Parathyroid adenoma (tissue), 2 donors: Measurements from ENCODE around the gene SMPD3.
A peak's percentile ranks its signal among the peaks of the same experiment; 100 is the strongest.

Source experiments
- H2AFZ ChIP-seq: fragments of 300-600 bp; sonication (generic); one replicate; pipeline ENCODE4 v1.7.0; 2017; ENCODE audit warnings: antibody characterized with exemption, mild to moderate bottlenecking
- H3K27ac ChIP-seq: fragments of 300-600 bp; sonication (generic); one replicate; pipeline ENCODE4 v1.7.0; 2017
- H3K27me3 ChIP-seq: fragments of 300-600 bp; sonication (generic); one replicate; pipeline ENCODE4 v1.7.0; 2017; ENCODE audit warnings: low read length; ENCODE audit not compliant: control insufficient read depth, insufficient read depth
- H3K36me3 ChIP-seq: fragments of 300-600 bp; sonication (generic); one replicate; pipeline ENCODE4 v1.7.0; 2017; ENCODE audit warnings: low read length; ENCODE audit not compliant: control insufficient read depth, insufficient read depth
- H3K4me1 ChIP-seq: fragments of 300-600 bp; sonication (generic); one replicate; pipeline ENCODE4 v1.7.0; 2017; ENCODE audit warnings: control low read depth
- H3K4me2 ChIP-seq: fragments of 300-600 bp; sonication (generic); one replicate; pipeline ENCODE4 v1.7.0; 2017; ENCODE audit warnings: low read length
- H3K4me3 ChIP-seq: fragments of 300-600 bp; sonication (generic); one replicate; pipeline ENCODE4 v1.7.0; 2017; ENCODE audit warnings: low read depth, low read length
- H3K79me2 ChIP-seq: fragments of 300-600 bp; sonication (generic); one replicate; pipeline ENCODE4 v1.7.0; 2017; ENCODE audit warnings: control low read depth
- H3K9ac ChIP-seq: fragments of 300-600 bp; sonication (generic); one replicate; pipeline ENCODE4 v1.7.0; 2017; ENCODE audit warnings: mild to moderate bottlenecking
- H3K9me3 ChIP-seq: fragments of 300-600 bp; sonication (generic); one replicate; pipeline ENCODE4 v1.7.0; 2017; ENCODE audit warnings: low read length; ENCODE audit not compliant: control insufficient read depth
- TF ChIP-seq, protein P1 (sequence below): fragments of 300-600 bp; sonication (generic); IDR thresholded peaks from one replicate; pipeline ENCODE4 v1.7.0; 2017; ENCODE audit warnings: antibody characterized with exemption, mild to moderate bottlenecking
- donor health status: primary hyperparathyroidism.

SMPD3 gene

DNA sequence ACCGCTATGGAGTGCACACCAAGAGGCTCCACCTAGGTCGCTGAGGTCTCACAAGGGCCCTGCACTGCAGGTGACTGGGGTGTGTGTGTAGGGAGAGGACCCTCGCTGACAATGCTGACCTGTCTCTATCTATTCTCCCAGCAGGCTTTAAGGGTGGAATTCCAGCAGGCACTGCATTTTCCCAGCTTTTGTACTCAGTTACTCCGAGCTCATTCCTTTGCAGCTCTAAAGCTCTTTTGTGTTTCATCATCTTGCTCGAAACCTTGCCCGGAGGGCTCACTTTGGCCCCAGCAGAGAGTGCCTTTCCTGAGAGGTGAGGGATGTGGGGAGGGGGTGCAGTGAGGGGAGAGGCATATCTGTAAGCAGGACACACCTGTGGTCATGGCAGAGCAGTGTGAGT, 39.3 kb downstream of the SMPD3 start:
- Histone ChIP-seq H2AFZ (no peak overlapping the region), H3K9ac (no peak overlapping the region), H3K4me2 (no peak overlapping the region), H3K27ac (no peak overlapping the region), H3K4me1 (no peaks in the 10 kb centered on the region), H3K27me3 (no peaks in the 10 kb centered on the region), H3K9me3 (no peaks in the 10 kb centered on the region), H3K4me3 (no peak overlapping the region), H3K36me3 (no peaks in the 10 kb centered on the region), H3K79me2 (no peaks in the 10 kb centered on the region)
- TF ChIP-seq, protein P1, sequence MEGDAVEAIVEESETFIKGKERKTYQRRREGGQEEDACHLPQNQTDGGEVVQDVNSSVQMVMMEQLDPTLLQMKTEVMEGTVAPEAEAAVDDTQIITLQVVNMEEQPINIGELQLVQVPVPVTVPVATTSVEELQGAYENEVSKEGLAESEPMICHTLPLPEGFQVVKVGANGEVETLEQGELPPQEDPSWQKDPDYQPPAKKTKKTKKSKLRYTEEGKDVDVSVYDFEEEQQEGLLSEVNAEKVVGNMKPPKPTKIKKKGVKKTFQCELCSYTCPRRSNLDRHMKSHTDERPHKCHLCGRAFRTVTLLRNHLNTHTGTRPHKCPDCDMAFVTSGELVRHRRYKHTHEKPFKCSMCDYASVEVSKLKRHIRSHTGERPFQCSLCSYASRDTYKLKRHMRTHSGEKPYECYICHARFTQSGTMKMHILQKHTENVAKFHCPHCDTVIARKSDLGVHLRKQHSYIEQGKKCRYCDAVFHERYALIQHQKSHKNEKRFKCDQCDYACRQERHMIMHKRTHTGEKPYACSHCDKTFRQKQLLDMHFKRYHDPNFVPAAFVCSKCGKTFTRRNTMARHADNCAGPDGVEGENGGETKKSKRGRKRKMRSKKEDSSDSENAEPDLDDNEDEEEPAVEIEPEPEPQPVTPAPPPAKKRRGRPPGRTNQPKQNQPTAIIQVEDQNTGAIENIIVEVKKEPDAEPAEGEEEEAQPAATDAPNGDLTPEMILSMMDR = no peak

DNA sequence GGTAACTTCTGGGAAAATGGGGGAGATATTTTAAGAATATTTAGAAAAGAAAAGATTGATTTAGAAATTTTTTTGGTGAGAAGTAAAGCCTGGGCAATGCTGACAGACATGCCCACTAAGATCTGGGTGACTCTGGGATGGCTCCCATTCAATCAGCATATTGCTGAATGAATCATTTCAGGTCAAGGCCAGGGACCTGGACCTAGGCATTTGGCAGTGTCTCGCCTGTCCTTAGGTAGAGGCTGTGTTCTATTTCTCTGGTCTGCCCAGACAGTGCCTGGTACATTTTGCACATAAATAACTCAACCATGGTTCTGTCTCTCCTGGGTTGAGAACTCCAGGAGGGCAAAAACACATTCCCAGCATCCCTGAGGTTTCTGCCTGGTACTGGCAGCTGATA, 39.9 kb downstream of the SMPD3 start:
- no peak overlapping the region for H3K4me2 ChIP-seq
- no peak overlapping the region for H3K27ac ChIP-seq
- no peak overlapping the region for H2AFZ ChIP-seq
- H3K4me1 ChIP-seq = no peaks in the 10 kb centered on the region
- H3K9me3 ChIP-seq = no peaks in the 10 kb centered on the region
- H3K79me2 ChIP-seq = no peaks in the 10 kb centered on the region
- H3K9ac ChIP-seq = no peak overlapping the region
- no peak overlapping the region for H3K4me3 ChIP-seq
- H3K36me3 ChIP-seq = no peaks in the 10 kb centered on the region
- H3K27me3 ChIP-seq = no peaks in the 10 kb centered on the region
- TF ChIP-seq, protein P1 = no peak

DNA sequence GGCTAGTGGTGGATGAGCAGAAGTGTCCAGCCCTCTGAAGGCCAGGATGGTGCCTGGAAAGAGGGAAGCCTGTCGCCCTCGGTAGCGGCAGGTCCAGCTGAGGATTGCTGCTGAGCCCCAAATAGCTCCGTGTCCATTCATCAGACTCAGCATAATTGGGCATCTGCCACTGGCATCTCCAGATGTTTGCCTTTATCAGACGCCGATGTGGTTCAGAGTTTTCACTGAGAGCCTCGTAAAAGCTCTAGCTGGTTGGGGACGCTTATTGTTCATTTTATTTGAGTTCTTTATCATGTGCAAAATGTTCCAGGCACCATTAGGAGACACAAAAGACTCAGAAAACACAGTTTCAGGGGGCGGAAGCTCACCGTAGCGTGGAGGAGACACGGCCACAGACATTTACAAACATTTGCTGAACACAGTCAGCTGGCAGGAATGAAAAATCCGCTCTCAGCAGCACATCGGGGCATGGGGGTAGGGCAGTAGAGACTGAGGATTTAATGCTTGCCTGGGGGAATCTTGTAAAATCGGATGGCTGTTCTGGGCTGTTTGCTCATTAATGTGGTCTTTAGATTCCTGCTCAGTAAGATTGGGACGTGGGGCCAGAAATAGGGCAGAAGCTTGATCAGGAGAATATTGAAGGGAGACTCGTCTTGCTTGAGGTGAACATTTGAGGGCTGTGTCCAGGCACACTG, 41.7 kb downstream of the SMPD3 start:
- Histone ChIP-seq H3K9ac (no peak overlapping the region), H3K27ac (peak overlapping the region; percentile 4), H3K27me3 (no peaks in the 10 kb centered on the region), H3K4me3 (no peak overlapping the region), H3K79me2 (no peaks in the 10 kb centered on the region), H3K4me2 (peak overlapping the region; percentile 36), H3K4me1 (no peaks in the 10 kb centered on the region), H2AFZ (peak overlapping the region; percentile 71), H3K36me3 (no peaks in the 10 kb centered on the region), H3K9me3 (no peaks in the 10 kb centered on the region)
- TF ChIP-seq, protein P1 = no peak

DNA sequence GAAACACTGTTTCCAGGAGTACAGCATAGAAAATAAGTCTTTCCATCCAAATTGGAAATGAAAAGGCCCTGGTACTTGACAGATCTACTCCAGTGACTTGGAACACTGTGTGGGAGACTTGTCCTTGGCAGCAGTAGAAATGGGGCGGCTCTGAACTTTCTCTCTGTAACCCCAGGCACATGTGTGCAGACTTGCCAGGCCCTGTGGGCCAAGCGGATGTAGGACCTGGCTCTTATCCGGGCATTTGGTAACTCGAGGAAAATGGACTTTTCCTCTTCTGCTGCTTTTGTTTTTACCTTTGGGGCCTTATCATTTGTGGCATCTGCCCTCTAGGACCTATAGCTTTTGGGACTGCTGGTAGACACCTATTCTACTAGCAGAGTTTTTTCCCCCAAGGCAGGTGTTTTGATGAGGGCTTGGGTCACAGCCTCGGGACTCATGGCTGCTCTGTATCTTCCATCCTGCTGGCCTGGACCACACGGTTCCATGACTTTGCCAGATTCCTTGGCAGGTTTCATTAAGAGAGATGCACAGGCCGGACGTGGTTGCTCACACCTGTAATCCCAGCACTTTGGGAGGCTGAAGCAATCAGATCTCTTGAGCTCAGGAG, 43.5 kb downstream of the SMPD3 start:
- no peak overlapping the region for H3K4me2 ChIP-seq

More for the DNA sequence above, 43.5 kb downstream of the SMPD3 start:
- TF ChIP-seq, protein P1 = no peak
- H3K79me2 ChIP-seq = no peaks in the 10 kb centered on the region
- H3K36me3 ChIP-seq = no peaks in the 10 kb centered on the region
- H3K9me3 ChIP-seq = no peaks in the 10 kb centered on the region
- no peak overlapping the region for H3K27ac ChIP-seq
- H3K27me3 ChIP-seq = no peaks in the 10 kb centered on the region
- H3K4me1 ChIP-seq = no peaks in the 10 kb centered on the region
- no peak overlapping the region for H3K9ac ChIP-seq
- no peak overlapping the region for H2AFZ ChIP-seq
- no peak overlapping the region for H3K4me3 ChIP-seq
